K562 (cell line): ENCODE data around the gene HARS2. TPM values are rescaled to one million over a fixed set of nuclear protein-coding genes. Genes with fewer than 3 reads are reported as not detected.

Source experiments
- ARID1B ChIP-seq: fragments of 450-650 bp; IDR thresholded peaks from 2 replicates; pipeline ENCODE4 v1.6.1; 2016; ENCODE audit warnings: antibody characterized with exemption, mild to moderate bottlenecking, inconsistent platforms
- ARID2 ChIP-seq: fragments of 450-650 bp; IDR thresholded peaks from 2 replicates; pipeline ENCODE4 v1.6.1; 2017; ENCODE audit warnings: antibody characterized with exemption, mild to moderate bottlenecking
- ATF1 ChIP-seq, 2 experiments: fragments of 450-650 bp in 1 of 2; IDR thresholded peaks; 2 replicates each; pipeline ENCODE4 v1.6.1; 2016; ENCODE audit warnings: missing compliant biosample characterization in 1 of 2, missing genetic modification characterization in 1 of 2
- DNMT1 ChIP-seq: fragments of 450-650 bp; IDR thresholded peaks from 2 replicates; pipeline ENCODE4 v1.6.1; 2016; ENCODE audit warnings: antibody characterized with exemption, mild to moderate bottlenecking
- E2F3 ChIP-seq: fragments of 250-450 bp; sonication (Bioruptor Pico); IDR thresholded peaks from 2 replicates; pipeline ENCODE4 v1.4.0; 2020; ENCODE audit warnings: mild to moderate bottlenecking
- GTF2F1 ChIP-seq: IDR thresholded peaks from 2 replicates; pipeline ENCODE4 v1.6.1; 2011; ENCODE audit warnings: low read depth, low read length, improper control_type of control experiment
- HBP1 ChIP-seq: fragments of 450-650 bp; formaldehyde crosslinking; IDR thresholded peaks from 2 replicates; pipeline ENCODE4 v1.4.0; 2022; ENCODE audit warnings: missing genetic modification characterization
- SMAD2 ChIP-seq: fragments of 150-350 bp; IDR thresholded peaks from 2 replicates; pipeline ENCODE4 v1.6.1; 2014; ENCODE audit warnings: low read depth, mild to moderate bottlenecking, low read length
- VEZF1 ChIP-seq: fragments of 200-800 bp; sonication (Bioruptor generic); IDR thresholded peaks from 2 replicates; pipeline ENCODE4 v1.6.1; 2017; ENCODE audit warnings: missing genetic modification characterization, missing compliant biosample characterization
- ZNF347 ChIP-seq: fragments of 450-650 bp; formaldehyde crosslinking; IDR thresholded peaks from 2 replicates; pipeline ENCODE4 v1.4.0; 2020; ENCODE audit warnings: low read depth, mild to moderate bottlenecking, moderate library complexity
- ZNF507 ChIP-seq: conservative IDR thresholded peaks from 2 replicates; pipeline ENCODE4 v1.6.1; 2017; ENCODE audit warnings: missing genetic modification characterization, missing compliant biosample characterization
- polyA plus RNA-seq, 8 experiments: library from polyadenylated mRNA; depleted of rRNA in 4 of 8; stranded (reverse) in 5 of 8; unstranded in 3 of 8; fragments of >200 nt; fragmentation: Nextera tagmentation in 2 of 8; fragmentation: Illumina TruSeq in 1 of 8; extraction: Ambion mirVana in 2 of 8; extraction: Trizol in 1 of 8; gene quantifications; 2 replicates each; pipeline versions ENCODE4 v1.2.1 to v1.2.3, GENCODE V29; 2011 to 2014; ENCODE audit warnings: inconsistent platforms in 1 of 8, missing spikeins in 1 of 8
- total RNA-seq, 7 experiments: library from RNA; depleted of rRNA in 6 of 7; stranded (reverse); fragments of >200 nt in 6 of 7; fragmentation: Illumina TruSeq in 2 of 7; extraction: Trizol in 2 of 7; gene quantifications; 2 replicates each; pipeline versions ENCODE4 v1.2.1 to v1.2.3, GENCODE V29; 2011 to 2021; ENCODE audit warnings: low replicate concordance in 1 of 7
- TF ChIP-seq, protein P1 (sequence below): sonication (generic); formaldehyde crosslinking; IDR thresholded peaks from 2 replicates; pipeline ENCODE4 v1.8.1; 2023; ENCODE audit warnings: mild to moderate bottlenecking, missing genetic modification reagents
- TF ChIP-seq, protein P2 (sequence below): IDR thresholded peaks from 2 replicates; pipeline ENCODE4 v1.6.1; 2012; ENCODE audit warnings: low read depth, low read length, improper control_type of control experiment, borderline replicate concordance

Gene HARS2
- total and polyA plus RNA-seq, 9 of the 15 experiments (the other 6 are each of a cell fraction or from before 2014, with no cell fraction given), result 8.5 to 41.6 (median 27.1) TPM

DNA sequence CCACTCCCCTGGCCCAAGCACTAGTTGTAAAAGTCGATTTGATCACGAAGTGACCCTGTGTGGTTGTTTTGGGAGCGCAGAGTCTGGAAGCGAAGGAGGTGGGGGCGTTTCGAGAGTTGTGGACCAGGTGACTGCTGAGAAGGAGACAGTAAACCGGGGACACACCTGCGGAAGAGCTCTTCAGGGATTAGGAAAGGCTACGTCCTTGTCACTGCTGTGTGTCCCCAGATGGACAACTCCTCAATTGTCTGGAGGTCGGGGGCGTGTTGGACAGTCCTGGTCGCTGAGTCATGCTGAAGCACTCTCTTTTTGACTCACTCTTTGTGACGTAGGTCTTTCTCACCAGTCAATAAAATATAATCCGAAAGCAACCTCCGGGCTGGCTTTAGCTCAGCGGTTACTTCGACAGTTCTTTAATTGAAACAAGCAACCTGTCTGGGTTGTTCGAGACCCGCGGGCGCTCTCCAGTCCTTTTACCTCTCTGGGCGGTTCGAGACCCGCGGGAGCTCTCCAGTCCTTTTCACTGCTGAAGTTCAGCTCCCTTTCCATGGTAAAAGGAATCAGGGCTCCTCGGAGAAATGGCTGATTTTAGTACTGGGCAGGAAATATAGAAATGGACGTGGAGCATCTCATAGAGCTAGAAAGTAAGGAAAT, 19.8 kb downstream of the HARS2 start (continued):
- TF ChIP-seq, protein P1, sequence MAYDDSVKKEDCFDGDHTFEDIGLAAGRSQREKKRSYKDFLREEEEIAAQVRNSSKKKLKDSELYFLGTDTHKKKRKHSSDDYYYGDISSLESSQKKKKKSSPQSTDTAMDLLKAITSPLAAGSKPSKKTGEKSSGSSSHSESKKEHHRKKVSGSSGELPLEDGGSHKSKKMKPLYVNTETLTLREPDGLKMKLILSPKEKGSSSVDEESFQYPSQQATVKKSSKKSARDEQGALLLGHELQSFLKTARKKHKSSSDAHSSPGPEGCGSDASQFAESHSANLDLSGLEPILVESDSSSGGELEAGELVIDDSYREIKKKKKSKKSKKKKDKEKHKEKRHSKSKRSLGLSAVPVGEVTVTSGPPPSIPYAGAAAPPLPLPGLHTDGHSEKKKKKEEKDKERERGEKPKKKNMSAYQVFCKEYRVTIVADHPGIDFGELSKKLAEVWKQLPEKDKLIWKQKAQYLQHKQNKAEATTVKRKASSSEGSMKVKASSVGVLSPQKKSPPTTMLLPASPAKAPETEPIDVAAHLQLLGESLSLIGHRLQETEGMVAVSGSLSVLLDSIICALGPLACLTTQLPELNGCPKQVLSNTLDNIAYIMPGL (CRISPR knock-in tag), result no peak
- no peak for TF ChIP-seq GTF2F1
- TF ChIP-seq, protein P2, sequence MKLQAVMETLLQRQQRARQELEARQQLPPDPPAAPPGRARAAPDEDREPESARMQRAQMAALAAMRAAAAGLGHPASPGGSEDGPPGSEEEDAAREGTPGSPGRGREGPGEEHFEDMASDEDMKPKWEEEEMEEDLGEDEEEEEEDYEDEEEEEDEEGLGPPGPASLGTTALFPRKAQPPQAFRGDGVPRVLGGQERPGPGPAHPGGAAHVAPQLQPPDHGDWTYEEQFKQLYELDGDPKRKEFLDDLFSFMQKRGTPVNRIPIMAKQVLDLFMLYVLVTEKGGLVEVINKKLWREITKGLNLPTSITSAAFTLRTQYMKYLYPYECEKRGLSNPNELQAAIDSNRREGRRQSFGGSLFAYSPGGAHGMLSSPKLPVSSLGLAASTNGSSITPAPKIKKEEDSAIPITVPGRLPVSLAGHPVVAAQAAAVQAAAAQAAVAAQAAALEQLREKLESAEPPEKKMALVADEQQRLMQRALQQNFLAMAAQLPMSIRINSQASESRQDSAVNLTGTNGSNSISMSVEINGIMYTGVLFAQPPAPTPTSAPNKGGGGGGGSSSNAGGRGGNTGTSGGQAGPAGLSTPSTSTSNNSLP, result no peak
- TF ChIP-seq ZNF507 (tag), result no peak
- TF ChIP-seq ATF1 (CRISPR knock-in tag; IDR thresholded peaks at IDR 0.05), result no peak
- TF ChIP-seq ATF1 (tag; IDR thresholded peaks at IDR 0.05), result peak; percentile 98
- no peak for TF ChIP-seq DNMT1
- TF ChIP-seq E2F3 (CRISPR knock-in tag), result no peak
- no peak for TF ChIP-seq ZNF347
- peak; percentile 44; the same call in 1 of the 2 replicates for TF ChIP-seq VEZF1 (CRISPR knock-in tag)
- no peak for TF ChIP-seq SMAD2
- TF ChIP-seq ARID1B, result peak; percentile 82
- TF ChIP-seq ARID2, result no peak
- TF ChIP-seq HBP1 (CRISPR knock-in tag), result no peak
